GM23248 (cell line): Measurements from ENCODE around the gene SYP. TPM values are rescaled to one million over a fixed set of nuclear protein-coding genes. Genes with fewer than 3 reads are reported as not detected.
A peak's percentile ranks its signal among the peaks of the same experiment; 100 is the strongest.
"Not testable (repeated sequence)": the region's sequence is repeated elsewhere in the genome, so short reads cannot be mapped to it uniquely, and the experiment has no call there.

Experiments used
- DNase-seq: peaks from one replicate; pipeline ENCODE4 v3.0.0-alpha.2; 2015
- H2AFZ ChIP-seq: fragments of 200-600 bp; sonication (generic); 2 replicates; pipeline ENCODE4 v1.6.1; 2016; ENCODE audit warnings: antibody characterized with exemption
- H3F3A ChIP-seq: fragments of 200-600 bp; sonication (generic); 2 replicates; pipeline ENCODE4 v1.6.1; 2016; ENCODE audit warnings: mild to moderate bottlenecking, antibody characterized with exemption, mixed run types; ENCODE audit not compliant: insufficient read depth
- H3K27ac ChIP-seq: fragments of 200-600 bp; sonication (generic); 2 replicates; pipeline ENCODE4 v1.5.1; 2016; ENCODE audit warnings: mild to moderate bottlenecking
- H3K27me3 ChIP-seq: fragments of 200-600 bp; sonication (generic); replicated peaks from 2 replicates; pipeline ENCODE4 v1.6.1; 2016; ENCODE audit warnings: mild to moderate bottlenecking; ENCODE audit not compliant: insufficient read depth
- H3K36me3 ChIP-seq: fragments of 200-600 bp; sonication (generic); 2 replicates; pipeline ENCODE4 v1.6.1; 2016; ENCODE audit warnings: low read depth, mild to moderate bottlenecking
- H3K4me1 ChIP-seq: fragments of 200-600 bp; sonication (generic); 2 replicates; pipeline ENCODE4 v1.6.1; 2016; ENCODE audit warnings: mild to moderate bottlenecking; ENCODE audit not compliant: insufficient read depth
- H3K4me2 ChIP-seq: fragments of 200-600 bp; sonication (generic); one replicate; pipeline ENCODE4 v1.6.1; 2016; ENCODE audit warnings: mild to moderate bottlenecking; ENCODE audit not compliant: unreplicated experiment
- H3K4me3 ChIP-seq: fragments of 200-600 bp; sonication (generic); 2 replicates; pipeline ENCODE4 v1.5.1; 2016; ENCODE audit warnings: mild to moderate bottlenecking
- H3K79me2 ChIP-seq: fragments of 200-600 bp; sonication (generic); 2 replicates; pipeline ENCODE4 v1.6.1; 2016; ENCODE audit warnings: mild to moderate bottlenecking; ENCODE audit not compliant: insufficient read depth
- H3K9ac ChIP-seq: fragments of 200-600 bp; sonication (generic); 2 replicates; pipeline ENCODE4 v1.6.1; 2016; ENCODE audit warnings: mild to moderate bottlenecking
- H3K9me2 ChIP-seq: fragments of 200-600 bp; sonication (generic); 2 replicates; pipeline ENCODE4 v1.6.1; 2016; ENCODE audit warnings: mixed run types, mild to moderate bottlenecking, moderate library complexity; ENCODE audit not compliant: insufficient read depth
- H3K9me3 ChIP-seq: fragments of 200-600 bp; sonication (generic); one replicate; pipeline ENCODE4 v1.6.1; 2017; ENCODE audit warnings: low read depth
- H4K20me1 ChIP-seq: fragments of 200-600 bp; sonication (generic); 2 replicates; pipeline ENCODE4 v1.6.0; 2016; ENCODE audit not compliant: insufficient read depth
- EZH2 ChIP-seq: fragments of 200-600 bp; sonication (generic); IDR thresholded peaks from 2 replicates; pipeline ENCODE4 v1.6.1; 2018; ENCODE audit warnings: antibody characterized with exemption, mild to moderate bottlenecking; ENCODE audit not compliant: insufficient read depth, poor library complexity, severe bottlenecking
- EZH2phosphoT487 ChIP-seq: fragments of 200-600 bp; sonication (generic); IDR thresholded peaks from 2 replicates; pipeline ENCODE4 v1.6.1; 2018; ENCODE audit warnings: antibody characterized with exemption, moderate library complexity, mild to moderate bottlenecking, low read depth; ENCODE audit not compliant: insufficient read depth
- whole genome bisulfite sequencing, 2 experiments: methylation state at CpG; one replicate each; pipeline ENCODE4 v1.1.6; 2015 to 2017; ENCODE audit warnings: low lambda C conversion rate in 2 of 2, low coverage in 1 of 2; ENCODE audit errors: missing lambda C conversion rate in 2 of 2; 5-methylcytosine and 5-hydroxymethylcytosine counted together
- in situ Hi-C: fragments of 300-500 bp; cut with MboI; formaldehyde crosslinking; loops from 2 replicates; pipeline ENCODE4 v1.15.0; 2020
- polyA plus RNA-seq: library from polyadenylated mRNA; unstranded; fragments of >200 nt; fragmentation: Nextera tagmentation; extraction: Ambion mirVana; gene quantifications from 2 replicates; pipeline ENCODE4 v1.2.1, GENCODE V29; 2016
- total RNA-seq: library from RNA; depleted of rRNA; stranded (reverse); fragments of >200 nt; shearing (Covaris generic); gene quantifications from 2 replicates; pipeline ENCODE4 v1.2.3, GENCODE V29; 2014

SYP gene
- total and polyA plus RNA-seq, 2 experiments from 2014 or later: 0.23 to 0.54 TPM

DNA sequence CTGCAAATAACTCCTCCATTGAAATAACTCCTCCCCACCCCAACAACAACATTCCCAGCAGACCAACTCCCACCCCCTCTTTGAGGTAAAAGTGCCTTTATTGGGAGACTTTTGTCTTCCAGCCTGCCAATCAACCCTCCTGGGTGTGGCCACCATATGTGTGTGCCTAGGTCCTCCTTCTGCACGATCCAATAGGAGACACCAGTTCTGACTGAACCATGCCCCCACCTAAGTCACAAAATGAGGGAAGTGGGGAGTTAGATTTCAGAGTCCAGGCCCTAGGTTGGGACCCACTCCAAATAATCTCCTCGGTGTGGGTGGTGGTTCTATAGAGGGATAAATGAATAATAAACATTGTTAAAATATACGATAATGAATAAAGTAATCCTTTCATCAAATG, 25.3 kb downstream of the SYP start:
- in situ Hi-C loops: no loop called here
- no peaks in the 10 kb centered on the region for H3K9me3 ChIP-seq
- H3K27me3 ChIP-seq: no peaks in the 10 kb centered on the region
- no peak overlapping the region for H2AFZ ChIP-seq
- no peak overlapping the region for H3K4me3 ChIP-seq
- H3K36me3 ChIP-seq: no peaks in the 10 kb centered on the region
- no peaks in the 10 kb centered on the region for H3F3A ChIP-seq
- no peak overlapping the region for H3K4me2 ChIP-seq
- no peak overlapping the region for H3K9ac ChIP-seq
- no peak for DNase-seq
- peaks cover 16% of the 10 kb centered on the region for H3K79me2 ChIP-seq
- no peak for TF ChIP-seq EZH2phosphoT487
- TF ChIP-seq EZH2: no peak
- H3K27ac ChIP-seq: no peak overlapping the region
- H3K9me2 ChIP-seq: no peaks in the 10 kb centered on the region
- WGBS, 2 experiments: 37 to 42% methylated on average over 3 of the region's 3 CpGs
- no peaks in the 10 kb centered on the region; the same call in 1 of the 2 replicates for H3K4me1 ChIP-seq
- H4K20me1 ChIP-seq: no peaks in the 10 kb centered on the region

DNA sequence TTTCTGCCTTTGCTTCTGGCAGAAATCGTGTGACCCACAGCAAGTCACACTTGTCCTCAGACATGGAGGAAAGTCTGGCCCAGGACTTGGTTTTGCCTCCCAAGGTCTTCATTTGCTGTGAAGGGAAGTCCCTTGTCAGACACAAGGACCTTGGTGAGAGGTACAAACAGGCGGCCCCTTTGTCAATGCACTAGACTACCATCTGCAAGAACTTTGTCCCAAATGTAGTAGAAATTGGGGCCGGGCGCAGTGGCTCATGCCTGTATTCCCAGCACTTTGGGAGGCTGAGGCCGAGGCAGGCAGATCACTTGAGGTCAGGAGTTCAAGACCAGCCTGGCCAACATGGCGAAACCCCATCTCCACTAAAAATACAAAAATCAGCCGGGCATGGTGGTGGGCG, 26.4 kb downstream of the SYP start:
- not testable (repeated sequence) for H3K4me2 ChIP-seq, H3K9me3 ChIP-seq
- 95 to 96% methylated on average over 4 to 8 of the region's 8 CpGs for WGBS, 2 experiments

DNA sequence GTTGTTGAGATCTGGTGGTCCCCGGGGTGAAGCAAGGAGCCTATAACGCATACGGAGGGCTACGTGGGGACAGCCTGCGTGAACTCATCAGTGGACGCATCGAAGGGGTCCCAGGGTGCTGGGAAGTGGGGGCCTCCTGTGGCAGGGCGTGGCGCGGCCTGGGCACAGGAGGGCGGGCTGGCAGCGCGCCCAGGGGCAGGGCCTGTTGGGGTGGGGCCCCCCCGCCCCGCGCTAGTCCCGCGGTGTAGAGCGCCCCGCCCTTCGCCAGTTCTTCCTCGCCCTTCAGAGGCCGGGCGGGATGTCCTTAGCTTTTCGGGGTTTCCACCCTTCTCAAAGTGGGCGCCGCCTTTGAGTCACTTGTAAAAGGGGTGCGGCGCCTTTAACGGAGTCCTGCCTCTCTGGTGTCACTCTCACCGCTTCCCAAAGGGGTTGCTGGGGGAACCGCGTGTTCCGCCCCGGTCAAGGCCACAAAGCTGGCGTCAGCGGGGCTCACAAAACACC, 27.7 kb downstream of the SYP start:
- H3K4me1 ChIP-seq: peaks cover 5% of the 10 kb centered on the region; the same call in 1 of the 2 replicates
- H3K4me3 ChIP-seq: peak overlapping the region; percentile 89
- H2AFZ ChIP-seq: peak overlapping the region; percentile 81
- H3K27ac ChIP-seq: peak overlapping the region; percentile 79
- H3F3A ChIP-seq: peaks cover 3% of the 10 kb centered on the region
- peaks cover 16% of the 10 kb centered on the region for H3K79me2 ChIP-seq
- WGBS, 2 experiments: 0 to 1% methylated on average over 4 to 18 of the region's 37 CpGs
- in situ Hi-C loops: no loop called here
- TF ChIP-seq EZH2phosphoT487: no peak
- no peak for TF ChIP-seq EZH2
- peak overlapping the region; percentile 91 for H3K9ac ChIP-seq
- H3K9me2 ChIP-seq: no peaks in the 10 kb centered on the region
- peak; percentile 80 for DNase-seq
- H3K4me2 ChIP-seq: peak overlapping the region; percentile 75
- H3K9me3 ChIP-seq: no peaks in the 10 kb centered on the region
- no peaks in the 10 kb centered on the region for H3K36me3 ChIP-seq
- H4K20me1 ChIP-seq: no peaks in the 10 kb centered on the region
- H3K27me3 ChIP-seq: no peaks in the 10 kb centered on the region

More for the DNA sequence above, 26.4 kb downstream of the SYP start:
- H3K27me3 ChIP-seq, H3K9ac ChIP-seq, H3K9me2 ChIP-seq, H3K36me3 ChIP-seq, H2AFZ ChIP-seq, H4K20me1 ChIP-seq, H3K27ac ChIP-seq, H3K4me1 ChIP-seq, H3F3A ChIP-seq, in situ Hi-C loops, DNase-seq: not testable (repeated sequence)
- peaks cover 16% of the 10 kb centered on the region for H3K79me2 ChIP-seq
- H3K4me3 ChIP-seq: peak overlapping the region; percentile 89

DNA sequence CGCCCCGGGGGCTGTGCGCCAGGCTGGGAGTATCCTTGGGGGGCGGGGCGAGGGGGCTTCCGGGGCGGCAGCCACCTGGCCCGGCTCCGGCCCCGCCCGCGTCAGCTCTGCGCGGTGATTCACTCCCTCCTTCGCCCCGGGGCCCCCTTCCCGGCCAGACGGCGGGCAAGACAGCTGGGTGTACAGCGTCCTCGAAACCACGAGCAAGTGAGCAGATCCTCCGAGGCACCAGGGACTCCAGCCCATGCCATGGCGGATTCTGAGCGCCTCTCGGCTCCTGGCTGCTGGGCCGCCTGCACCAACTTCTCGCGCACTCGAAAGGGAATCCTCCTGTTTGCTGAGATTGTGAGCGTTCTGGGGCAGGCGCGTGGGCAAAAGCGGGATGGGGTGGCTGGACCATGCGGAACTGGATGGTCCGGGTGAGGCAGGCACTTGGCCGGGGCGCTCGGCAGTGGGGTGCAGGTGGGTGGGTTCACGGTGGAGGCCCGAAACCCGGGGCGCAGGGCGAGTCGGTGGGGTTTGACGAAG, 28.2 kb downstream of the SYP start, which contains the start of gene PLP2:
Gene PLP2 (plus strand): TSS at position 147 of the 528 bp plus-strand sequence. CDS start 103 bp downstream, at position 250.
- in situ Hi-C loops: no loop called here
- WGBS, 2 experiments: 0 to 1% methylated on average over 9 to 30 of the region's 46 CpGs
- H3K9me2 ChIP-seq: no peaks in the 10 kb centered on the region
- peak; percentile 79 for DNase-seq
- H3K9ac ChIP-seq: peak within 1 kb of the TSS; percentile 91
- H3K27me3 ChIP-seq: no peaks in the 10 kb centered on the region
- H3K27ac ChIP-seq: peak within 1 kb of the TSS; percentile 79
- TF ChIP-seq EZH2 (no peak), EZH2phosphoT487 (no peak)
- H3K9me3 ChIP-seq: no peaks in the 10 kb centered on the region
- peak within 1 kb of the TSS; percentile 81 for H2AFZ ChIP-seq
- peaks cover 6% of the 10 kb centered on the region; the same call in 1 of the 2 replicates for H3K4me1 ChIP-seq
- peaks cover 3% of the 10 kb centered on the region for H3F3A ChIP-seq
- peak within 1 kb of the TSS; percentile 89 for H3K4me3 ChIP-seq
- H3K36me3 ChIP-seq: no peaks in the 10 kb centered on the region
- H4K20me1 ChIP-seq: no peaks in the 10 kb centered on the region
- H3K79me2 ChIP-seq: peaks cover 16% of the 10 kb centered on the region
- H3K4me2 ChIP-seq: peak within 1 kb of the TSS; percentile 75
